ENCODE data around the gene ZNF319. TPM values are rescaled to one million over a fixed set of nuclear protein-coding genes. Genes with fewer than 3 reads are reported as not detected.

The ZNF319 gene
- polyA plus RNA-seq, 1 donor (not counting 4 experiments of a cell fraction or from before 2014, with no cell fraction given) = 3.3 TPM

DNA sequence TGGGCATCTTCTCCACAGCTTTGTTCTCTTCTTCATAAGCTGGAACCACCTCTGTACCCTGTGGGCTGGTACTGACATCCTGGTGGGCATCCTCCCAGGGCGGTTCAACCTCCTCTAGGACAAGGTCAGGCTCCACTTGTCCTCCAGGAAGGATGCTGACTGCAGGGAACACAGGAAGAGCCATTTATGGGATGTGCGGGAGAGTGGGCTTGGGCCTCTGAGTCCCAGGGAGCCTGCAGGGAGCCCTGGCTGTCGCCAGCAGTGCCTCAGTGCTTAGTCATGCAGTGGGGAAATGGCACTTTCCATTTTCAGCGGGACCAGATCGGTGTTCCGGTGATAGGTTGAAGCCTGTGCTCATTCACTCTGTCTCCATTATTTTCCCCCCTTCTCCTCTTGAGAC is 50.1 kb downstream of the ZNF319 start:
- Histone ChIP-seq H3K4me3 (ENCODE audit: control insufficient read depth in 2 of 3, extremely low read depth in 1 of 3, insufficient read depth in 2 of 3, low read depth in 1 of 3, low read length in 3 of 3) (no peak overlapping the region), H3K4me2 (ENCODE audit: control insufficient read depth, extremely low read depth, insufficient read depth, low read depth, low read length) (no peak overlapping the region), H4K20me1 (ENCODE audit: control insufficient read depth, extremely low read depth, insufficient read depth, low read length) (no peaks in the 10 kb centered on the region), H3K27ac (ENCODE audit: control insufficient read depth, insufficient read depth, low read length) (no peak overlapping the region), H3K36me3 (ENCODE audit: control insufficient read depth in 2 of 2, extremely low read depth in 1 of 2, insufficient read depth in 2 of 2, low read length in 2 of 2) (no peaks in the 10 kb centered on the region), H3K9me3 (ENCODE audit: control insufficient read depth, low read depth, low read length) (no peaks in the 10 kb centered on the region), H3K9ac (ENCODE audit: control insufficient read depth, extremely low read depth, insufficient read depth, low read length) (no peak overlapping the region), H3K79me2 (ENCODE audit: control insufficient read depth, insufficient read depth, low read length) (no peaks in the 10 kb centered on the region), H2AFZ (ENCODE audit: control insufficient read depth, low read length) (no peak overlapping the region), H3K4me1 (ENCODE audit: control insufficient read depth, extremely low read depth, insufficient read depth, low read length) (no peaks in the 10 kb centered on the region), H3K9me1 (ENCODE audit: control insufficient read depth, extremely low read depth, insufficient read depth, low read length) (no peaks in the 10 kb centered on the region), H3K27me3 (ENCODE audit: control insufficient read depth, extremely low read depth, insufficient read depth, low read length) (peaks cover 7% of the 10 kb centered on the region)
- no peak for TF ChIP-seq EZH2 (IDR thresholded peaks at IDR 0.05; ENCODE audit: low read length)
- TF ChIP-seq, protein P1, sequence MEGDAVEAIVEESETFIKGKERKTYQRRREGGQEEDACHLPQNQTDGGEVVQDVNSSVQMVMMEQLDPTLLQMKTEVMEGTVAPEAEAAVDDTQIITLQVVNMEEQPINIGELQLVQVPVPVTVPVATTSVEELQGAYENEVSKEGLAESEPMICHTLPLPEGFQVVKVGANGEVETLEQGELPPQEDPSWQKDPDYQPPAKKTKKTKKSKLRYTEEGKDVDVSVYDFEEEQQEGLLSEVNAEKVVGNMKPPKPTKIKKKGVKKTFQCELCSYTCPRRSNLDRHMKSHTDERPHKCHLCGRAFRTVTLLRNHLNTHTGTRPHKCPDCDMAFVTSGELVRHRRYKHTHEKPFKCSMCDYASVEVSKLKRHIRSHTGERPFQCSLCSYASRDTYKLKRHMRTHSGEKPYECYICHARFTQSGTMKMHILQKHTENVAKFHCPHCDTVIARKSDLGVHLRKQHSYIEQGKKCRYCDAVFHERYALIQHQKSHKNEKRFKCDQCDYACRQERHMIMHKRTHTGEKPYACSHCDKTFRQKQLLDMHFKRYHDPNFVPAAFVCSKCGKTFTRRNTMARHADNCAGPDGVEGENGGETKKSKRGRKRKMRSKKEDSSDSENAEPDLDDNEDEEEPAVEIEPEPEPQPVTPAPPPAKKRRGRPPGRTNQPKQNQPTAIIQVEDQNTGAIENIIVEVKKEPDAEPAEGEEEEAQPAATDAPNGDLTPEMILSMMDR (optimal IDR thresholded peaks at IDR 0.05 in 1 of 3, IDR thresholded peaks at IDR 0.05 in 1 of 3, conservative IDR thresholded peaks at IDR 0.05 in 1 of 3; ENCODE audit: extremely low read depth in 1 of 3, insufficient read depth in 2 of 3, low read length in 3 of 3) = no peak
- dilution Hi-C loops (cut with MboI; ENCODE audit: extremely low pct_ligation_motif_present, low sequenced_read_pairs) = no loop called here
- DNase-seq (ENCODE audit: low read depth, low spot score) (no peak), FAIRE-seq (no peak)

DNA sequence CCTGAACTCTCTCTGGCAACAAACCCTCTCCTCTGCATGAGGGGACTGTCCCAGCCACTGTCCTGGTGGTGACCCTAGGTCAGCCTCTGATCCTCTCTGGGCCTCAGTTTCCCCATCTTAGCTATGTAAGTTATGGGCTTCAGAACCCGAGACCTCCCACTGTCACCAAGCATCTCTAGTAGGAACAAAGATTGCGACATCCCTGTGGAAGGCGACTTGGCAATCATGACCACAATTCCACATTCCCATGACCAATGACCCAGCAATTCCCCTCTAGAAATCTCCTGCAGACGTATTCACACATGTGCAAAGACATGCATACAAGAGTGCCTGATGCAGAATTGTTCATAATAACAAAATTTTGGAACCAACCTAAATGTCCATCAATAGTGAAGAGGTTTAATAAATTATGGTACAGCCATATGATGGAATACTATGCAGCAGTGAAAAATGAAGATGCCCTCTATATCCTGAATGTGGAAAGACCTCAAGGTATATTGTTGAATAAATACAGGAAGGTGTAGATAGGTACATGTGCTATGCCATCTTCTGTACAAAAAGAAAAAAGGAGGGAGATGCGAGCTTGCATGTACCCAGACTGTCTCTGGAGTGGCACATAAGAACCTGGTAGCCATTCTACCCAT is 50.8 kb downstream of the ZNF319 start:
- no peak overlapping the region for H3K4me3 ChIP-seq (ENCODE audit: control insufficient read depth in 2 of 3, extremely low read depth in 1 of 3, insufficient read depth in 2 of 3, low read depth in 1 of 3, low read length in 3 of 3)
- H3K36me3 ChIP-seq (ENCODE audit: control insufficient read depth in 2 of 2, extremely low read depth in 1 of 2, insufficient read depth in 2 of 2, low read length in 2 of 2) = no peaks in the 10 kb centered on the region
- H3K79me2 ChIP-seq (ENCODE audit: control insufficient read depth, insufficient read depth, low read length) = no peaks in the 10 kb centered on the region
- peaks cover 6% of the 10 kb centered on the region for H3K27me3 ChIP-seq (ENCODE audit: control insufficient read depth, extremely low read depth, insufficient read depth, low read length)
- H3K27ac ChIP-seq (ENCODE audit: control insufficient read depth, insufficient read depth, low read length) = no peak overlapping the region
- dilution Hi-C loops (cut with MboI; ENCODE audit: extremely low pct_ligation_motif_present, low sequenced_read_pairs) = no loop called here
- no peak overlapping the region for H3K4me2 ChIP-seq (ENCODE audit: control insufficient read depth, extremely low read depth, insufficient read depth, low read depth, low read length)
- no peaks in the 10 kb centered on the region for H3K9me3 ChIP-seq (ENCODE audit: control insufficient read depth, low read depth, low read length)
- TF ChIP-seq, protein P1 (optimal IDR thresholded peaks at IDR 0.05 in 1 of 3, IDR thresholded peaks at IDR 0.05 in 1 of 3, conservative IDR thresholded peaks at IDR 0.05 in 1 of 3; ENCODE audit: extremely low read depth in 1 of 3, insufficient read depth in 2 of 3, low read length in 3 of 3) = no peak
- TF ChIP-seq EZH2 (IDR thresholded peaks at IDR 0.05; ENCODE audit: low read length) = no peak
- H2AFZ ChIP-seq (ENCODE audit: control insufficient read depth, low read length) = no peak overlapping the region
- H4K20me1 ChIP-seq (ENCODE audit: control insufficient read depth, extremely low read depth, insufficient read depth, low read length) = no peaks in the 10 kb centered on the region
- no peak for DNase-seq (ENCODE audit: low read depth, low spot score)
- no peak for FAIRE-seq
- no peak overlapping the region for H3K9ac ChIP-seq (ENCODE audit: control insufficient read depth, extremely low read depth, insufficient read depth, low read length)
- no peaks in the 10 kb centered on the region for H3K4me1 ChIP-seq (ENCODE audit: control insufficient read depth, extremely low read depth, insufficient read depth, low read length)
- no peaks in the 10 kb centered on the region for H3K9me1 ChIP-seq (ENCODE audit: control insufficient read depth, extremely low read depth, insufficient read depth, low read length)

All from keratinocyte (primary cell).